Activated CD8-positive, alpha-beta memory T cell treated with anti-CD3 and anti-CD28 coated beads for 48 hours (primary cell): ENCODE results near the gene FAM118A.
"Not testable (repeated sequence)": the region's sequence is repeated elsewhere in the genome, so short reads cannot be mapped to it uniquely, and the experiment has no call there.

Experiments used
- DNase-seq, 3 experiments: peaks; one replicate each; pipeline ENCODE4 v3.0.0-alpha.2; 2020; ENCODE audit warnings: low read depth in 2 of 3, low spot score in 2 of 3

Gene FAM118A

DNA sequence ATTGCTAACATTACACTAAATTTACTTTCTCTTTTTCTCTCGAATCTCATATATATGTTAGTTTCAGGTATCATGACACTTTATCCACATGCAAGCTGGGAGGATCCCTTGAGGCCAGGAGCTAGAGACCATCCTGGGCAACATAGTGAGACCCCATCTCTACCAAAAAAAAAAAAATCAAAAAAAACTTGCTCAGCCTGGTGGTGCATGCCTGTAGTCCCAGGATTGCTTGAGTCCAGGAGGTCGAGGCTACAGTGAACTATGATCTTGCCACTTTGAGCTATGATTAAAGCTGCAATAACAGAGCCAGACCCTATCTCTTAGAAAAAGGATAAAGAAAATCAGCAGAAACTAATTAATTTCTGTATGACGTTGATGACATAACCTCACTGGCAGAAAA, 28.7 kb upstream of the FAM118A start:
- DNase-seq, result no peak

DNA sequence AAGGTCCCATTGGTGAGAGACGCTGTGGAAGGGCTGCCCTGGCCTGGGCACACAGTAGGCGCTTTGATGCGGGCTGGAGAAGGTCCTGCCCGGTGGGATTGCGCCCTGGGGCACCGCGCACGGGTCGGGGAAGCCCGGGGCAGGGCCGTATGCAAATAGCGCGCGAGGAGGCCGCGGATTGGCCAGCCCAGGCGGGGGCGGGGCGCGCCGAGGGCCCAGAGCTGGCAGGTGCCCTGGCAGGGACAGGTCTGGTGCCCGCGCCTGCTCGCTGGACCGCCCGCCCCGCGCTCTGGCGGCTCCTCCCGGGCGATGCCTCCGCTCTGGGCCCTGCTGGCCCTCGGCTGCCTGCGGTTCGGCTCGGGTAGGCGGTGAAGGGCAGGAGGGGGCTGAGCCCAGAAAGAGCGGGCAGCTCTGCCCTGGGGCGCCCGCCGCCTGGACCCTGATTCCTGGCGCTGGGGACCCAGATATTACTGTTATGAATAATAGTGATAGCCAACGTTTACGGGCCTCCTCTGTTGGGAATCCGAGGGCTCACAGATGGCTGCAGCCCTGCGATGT, 24.9 kb upstream of the FAM118A start, which contains the start of gene UPK3A:
UPK3A (plus strand) TSS at position 245 of the 558 bp plus-strand sequence; CDS start at position 310, 65 bp downstream.
- DNase-seq, result peak in 1 of 3 experiments; percentile 30

DNA sequence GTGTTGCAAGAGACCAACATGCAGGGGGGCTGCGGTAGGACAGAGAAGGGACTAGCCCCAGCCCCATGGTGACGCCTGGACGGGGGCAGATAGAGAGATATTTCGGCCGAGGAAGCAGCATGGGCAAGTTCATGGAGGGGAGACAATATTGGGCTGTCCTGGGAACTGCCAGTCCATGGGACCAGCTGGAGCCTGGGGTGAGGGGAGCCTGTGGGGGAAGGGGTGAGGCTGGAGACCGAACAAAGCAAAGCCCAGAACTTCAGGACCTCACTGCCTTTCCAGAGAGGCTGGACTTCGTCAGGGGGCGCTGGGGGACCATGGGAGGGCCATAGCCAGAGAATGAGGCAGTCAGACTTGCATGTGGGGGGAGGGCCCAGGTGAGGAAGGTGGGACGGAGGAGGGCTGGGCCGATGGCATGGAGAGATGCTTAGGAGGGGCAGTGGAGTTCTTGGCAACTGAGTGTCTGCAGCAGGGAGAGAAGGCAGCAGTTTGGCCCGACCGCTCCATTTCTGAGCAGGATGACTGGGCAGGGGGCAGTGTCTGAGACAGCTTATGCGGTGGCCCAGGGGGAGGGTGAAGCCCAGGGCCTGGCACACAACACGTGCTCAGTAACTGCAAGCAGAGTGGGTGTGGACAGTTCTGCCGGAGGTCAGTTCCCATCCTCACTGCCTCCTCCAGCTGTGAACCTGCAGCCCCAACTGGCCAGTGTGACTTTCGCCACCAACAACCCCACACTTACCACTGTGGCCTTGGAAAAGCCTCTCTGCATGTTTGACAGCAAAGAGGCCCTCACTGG, 24.3 kb upstream of the FAM118A start:
- DNase-seq, result no peak

DNA sequence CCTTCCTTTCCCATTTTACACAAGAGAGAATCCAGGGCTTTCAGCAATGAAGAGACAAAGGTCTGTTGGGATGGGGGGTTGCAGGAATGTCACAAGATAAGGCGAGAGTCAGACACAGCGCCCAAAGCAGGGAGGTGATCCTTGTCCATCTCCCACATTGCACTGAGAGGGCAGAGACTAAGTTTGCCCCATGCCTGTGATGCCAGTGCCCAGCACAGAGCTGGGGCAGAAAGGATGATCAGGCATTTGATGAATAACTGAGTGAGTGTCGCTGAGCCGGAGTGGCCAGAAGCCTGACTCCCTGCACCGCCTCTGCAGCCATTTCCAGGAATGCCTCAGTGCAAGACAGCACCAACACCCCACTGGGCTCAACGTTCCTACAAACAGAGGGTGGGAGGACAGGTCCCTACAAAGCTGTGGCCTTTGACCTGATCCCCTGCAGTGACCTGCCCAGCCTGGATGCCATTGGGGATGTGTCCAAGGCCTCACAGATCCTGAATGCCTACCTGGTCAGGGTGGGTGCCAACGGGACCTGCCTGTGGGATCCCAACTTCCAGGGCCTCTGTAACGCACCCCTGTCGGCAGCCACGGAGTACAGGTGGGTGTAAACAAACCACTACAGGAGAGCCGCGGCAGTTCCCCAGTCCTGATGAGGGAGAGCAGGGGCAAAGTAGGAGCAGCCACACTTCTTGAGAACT, 22.7 kb upstream of the FAM118A start:
- DNase-seq, result no peak

DNA sequence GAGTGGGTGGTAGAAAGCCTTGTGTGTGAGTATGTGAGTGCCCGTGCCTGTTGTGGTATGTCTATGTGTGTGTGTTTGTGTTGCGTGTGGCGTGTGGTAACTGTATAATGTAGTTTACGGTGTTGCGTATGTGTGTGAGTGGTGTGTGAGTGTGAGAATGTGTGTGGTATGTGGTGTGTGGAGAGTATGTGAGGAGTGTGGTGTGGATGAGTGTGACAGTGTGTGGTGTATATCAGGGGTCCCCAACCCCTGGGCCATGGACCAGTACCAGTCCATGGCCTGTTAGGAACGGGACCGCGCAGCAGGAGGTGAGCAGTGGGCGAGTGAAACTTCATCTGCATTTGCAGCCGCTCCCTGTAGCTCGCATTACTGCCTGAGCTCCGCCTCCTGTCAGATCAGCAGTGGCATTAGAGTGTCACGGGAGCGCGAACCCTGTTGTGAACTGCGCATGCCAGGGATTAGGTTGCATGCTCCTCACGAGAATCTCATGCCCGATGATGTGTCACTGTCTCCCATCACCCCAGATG, 19.3 kb upstream of the FAM118A start:
- DNase-seq, result no peak

DNA sequence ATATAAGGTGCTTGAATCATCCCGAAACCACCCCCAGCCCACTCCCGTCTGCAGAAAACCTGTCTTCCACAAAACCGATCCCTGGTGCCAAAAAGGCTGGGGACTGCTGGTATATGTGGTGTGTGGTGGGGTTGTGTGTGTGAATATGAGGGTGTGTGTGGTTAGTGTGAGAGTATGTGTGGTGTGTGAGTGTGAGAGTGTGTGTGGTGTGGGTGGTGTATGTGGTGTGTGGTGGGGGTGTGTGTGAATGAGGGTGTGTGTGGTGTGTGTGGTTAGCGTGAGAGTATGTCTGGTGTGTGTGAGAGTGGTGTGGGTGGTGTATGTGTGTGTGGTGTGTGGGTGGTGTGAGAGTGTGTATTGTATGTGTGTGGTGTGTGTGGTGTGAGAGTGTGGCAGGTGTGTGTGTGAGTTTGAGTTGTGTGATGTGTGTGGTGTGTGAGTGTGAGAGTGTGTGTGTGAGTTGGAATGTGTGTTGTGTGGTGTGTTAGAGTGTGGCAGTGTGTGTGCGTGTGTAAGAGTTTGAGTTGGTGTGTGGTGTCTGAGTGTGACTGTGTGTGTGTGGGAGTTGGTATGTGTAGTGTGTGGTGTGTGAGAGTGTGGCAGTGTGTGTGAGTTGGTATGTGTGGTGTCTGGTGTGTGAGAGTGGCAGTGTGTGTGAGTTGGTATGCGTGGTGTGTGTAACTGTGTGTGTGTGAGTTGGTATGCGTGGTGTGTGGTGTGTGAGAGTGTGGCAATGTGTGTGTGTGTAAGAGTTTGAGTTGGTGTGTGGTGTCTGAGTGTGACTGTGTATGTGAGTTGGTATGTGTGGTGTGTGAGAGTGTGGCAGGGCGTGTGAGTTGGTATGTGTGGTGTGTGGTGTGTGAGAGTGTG, 18.4 kb upstream of the FAM118A start:
- no peak for DNase-seq

DNA sequence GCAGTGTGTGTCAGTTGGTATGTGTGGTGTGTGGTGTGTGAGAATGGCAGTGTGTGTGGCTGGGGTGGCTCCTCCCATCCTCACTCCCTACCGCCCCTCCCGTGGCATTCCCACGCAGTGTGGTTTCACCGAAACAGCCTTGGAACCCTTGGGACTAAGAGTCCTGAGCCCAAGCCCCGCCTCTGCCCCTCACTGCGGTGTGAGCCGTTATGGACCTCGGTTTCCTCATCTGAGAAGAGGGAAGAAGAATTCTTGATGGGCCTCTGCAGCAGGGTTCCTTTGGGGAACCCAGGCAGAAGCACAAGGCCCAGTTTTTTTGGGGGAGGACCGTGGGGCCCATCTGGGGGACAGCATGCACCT, 17.8 kb upstream of the FAM118A start:
- no peak for DNase-seq

DNA sequence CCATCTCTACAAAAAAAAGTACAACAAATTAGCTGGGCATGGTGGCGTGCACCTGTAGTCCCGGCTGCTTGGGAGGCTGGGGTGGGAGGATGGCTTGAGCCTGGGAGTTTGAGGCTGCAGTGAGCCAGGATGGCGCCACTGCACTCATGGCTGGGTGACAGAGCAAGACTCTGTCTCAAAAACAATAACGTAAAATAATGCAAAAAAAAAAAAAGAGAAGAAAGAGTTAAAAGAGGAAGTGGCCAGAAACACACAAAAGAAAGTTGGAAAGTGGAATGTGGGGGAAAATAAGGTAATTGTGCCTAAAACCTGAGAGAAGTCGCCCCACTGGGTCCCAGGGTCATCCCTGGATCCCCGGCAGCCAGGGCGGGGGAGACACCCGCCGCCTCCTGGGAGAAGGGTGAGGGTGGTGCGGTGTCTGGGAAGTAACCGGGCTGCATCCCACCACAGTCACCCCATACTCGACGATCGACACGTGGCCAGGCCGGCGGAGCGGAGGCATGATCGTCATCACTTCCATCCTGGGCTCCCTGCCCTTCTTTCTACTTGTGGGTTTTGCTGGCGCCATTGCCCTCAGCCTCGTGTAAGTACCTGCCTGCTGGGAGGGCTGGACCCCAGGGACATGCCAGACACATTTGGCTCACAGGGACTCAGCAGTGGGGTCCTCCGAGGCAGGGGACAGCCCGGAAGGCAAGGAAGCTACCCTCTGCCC, 16.8 kb upstream of the FAM118A start:
- DNase-seq, result no peak

DNA sequence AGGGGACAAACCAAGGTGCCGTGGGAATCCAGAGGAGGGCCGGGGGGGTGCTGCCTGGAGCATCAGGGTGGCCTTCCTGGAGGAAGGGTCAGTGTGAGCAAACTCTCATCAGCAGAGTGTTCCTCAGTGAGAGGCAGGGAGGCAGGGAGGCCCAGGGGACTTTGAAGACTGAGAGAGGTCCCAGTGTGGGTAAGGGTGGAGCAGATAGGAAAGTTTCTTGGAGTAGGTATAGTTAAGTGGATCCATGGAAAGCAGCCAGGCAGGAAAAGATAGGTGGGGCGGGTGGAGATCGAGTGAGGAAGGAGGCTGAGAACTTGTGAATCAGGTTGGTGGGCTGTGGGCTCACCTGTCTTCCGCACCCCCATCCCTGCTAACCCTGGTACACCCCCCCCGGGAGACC, 15.7 kb upstream of the FAM118A start:
- no peak for DNase-seq

DNA sequence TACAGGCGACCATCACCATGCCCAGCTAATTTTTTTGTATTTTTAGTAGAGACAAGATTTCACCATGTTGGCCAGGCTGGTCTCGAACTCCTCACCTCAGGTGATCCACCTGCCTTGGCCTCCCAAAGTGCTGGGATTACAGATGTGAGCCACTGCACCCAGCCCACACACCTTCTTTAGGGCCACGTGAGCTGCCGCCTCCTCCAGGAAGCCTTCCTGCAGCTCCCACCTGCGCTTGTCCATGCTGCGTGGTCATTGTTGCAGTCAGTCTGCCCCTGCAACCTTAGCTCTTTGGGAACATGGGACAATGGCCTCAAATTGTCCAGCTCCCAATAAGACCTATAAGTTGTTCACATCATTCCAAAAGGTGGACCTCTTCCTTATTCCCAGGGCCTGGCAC, 14.7 kb upstream of the FAM118A start:
- DNase-seq, result not testable (repeated sequence)

DNA sequence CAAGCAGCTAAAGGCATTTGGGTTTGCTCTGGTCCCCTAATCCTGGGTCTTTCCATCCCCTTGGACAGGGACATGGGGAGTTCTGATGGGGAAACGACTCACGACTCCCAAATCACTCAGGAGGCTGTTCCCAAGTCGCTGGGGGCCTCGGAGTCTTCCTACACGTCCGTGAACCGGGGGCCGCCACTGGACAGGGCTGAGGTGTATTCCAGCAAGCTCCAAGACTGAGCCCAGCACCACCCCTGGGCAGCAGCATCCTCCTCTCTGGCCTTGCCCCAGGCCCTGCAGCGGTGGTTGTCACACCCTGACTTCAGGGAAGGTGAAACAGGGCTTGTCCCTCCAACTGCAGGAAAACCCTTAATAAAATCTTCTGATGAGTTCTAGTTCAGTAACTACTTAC, 14.2 kb upstream of the FAM118A start:
- no peak for DNase-seq

DNA sequence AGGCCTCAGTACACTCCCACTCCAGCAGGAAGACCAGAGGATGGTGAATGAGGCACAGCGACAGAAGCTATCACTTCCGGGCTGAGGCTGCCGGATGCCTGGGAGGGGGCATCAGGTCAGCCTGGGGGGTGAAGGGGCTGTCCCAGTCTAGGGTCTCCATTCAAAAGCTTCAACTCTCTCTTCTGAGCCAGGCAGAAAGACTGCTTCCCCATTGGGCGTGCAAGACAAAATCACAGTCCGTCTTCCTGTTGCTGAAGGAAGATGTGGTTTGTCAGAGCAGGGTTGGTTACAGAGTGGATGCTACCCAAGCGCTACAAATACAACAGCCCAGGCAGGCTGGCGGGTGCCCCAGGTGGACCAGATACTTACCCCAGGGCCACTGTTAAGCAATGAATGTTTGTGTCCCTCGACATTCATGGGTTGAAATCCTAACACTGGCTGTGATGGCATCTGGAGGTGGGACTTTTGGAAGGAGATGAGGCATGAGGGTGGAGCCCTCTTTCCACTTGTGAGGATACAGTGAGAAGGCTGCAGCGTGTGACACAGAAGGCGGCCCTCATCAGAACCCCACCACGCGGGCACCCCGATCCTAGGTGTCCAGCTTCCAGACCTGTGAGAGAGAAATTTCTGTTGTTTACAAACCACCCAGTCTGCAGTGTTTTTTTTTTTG, 13.0 kb upstream of the FAM118A start:
- DNase-seq, result no peak

DNA sequence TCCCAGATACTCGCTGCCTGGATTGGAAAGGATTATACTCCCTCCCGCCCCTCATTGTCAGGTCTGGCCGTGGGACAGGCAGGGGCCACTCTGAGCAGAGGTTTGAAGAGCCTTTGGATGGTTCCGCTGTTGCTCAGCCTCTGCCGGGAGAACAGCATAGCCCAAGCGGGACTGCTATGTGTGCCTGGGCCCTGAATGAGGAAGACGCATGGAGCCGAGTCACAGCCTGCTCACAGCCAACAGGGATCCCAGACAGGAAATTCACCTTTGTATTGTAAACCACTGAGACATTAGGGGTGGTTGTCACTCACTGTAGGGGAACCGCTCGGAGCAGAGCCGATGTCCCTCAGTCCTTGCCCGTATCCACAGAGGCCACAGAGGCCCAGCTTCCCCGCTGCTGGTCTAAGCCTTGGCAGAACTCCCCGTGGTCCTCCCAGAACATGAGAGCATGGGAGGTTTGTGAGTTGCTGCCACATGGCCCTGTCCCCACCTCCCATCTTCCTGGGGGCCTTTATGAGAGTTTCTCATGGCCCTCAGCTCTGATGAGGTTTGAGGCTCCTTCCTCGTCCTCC, 10.7 kb upstream of the FAM118A start:
- no peak for DNase-seq

DNA sequence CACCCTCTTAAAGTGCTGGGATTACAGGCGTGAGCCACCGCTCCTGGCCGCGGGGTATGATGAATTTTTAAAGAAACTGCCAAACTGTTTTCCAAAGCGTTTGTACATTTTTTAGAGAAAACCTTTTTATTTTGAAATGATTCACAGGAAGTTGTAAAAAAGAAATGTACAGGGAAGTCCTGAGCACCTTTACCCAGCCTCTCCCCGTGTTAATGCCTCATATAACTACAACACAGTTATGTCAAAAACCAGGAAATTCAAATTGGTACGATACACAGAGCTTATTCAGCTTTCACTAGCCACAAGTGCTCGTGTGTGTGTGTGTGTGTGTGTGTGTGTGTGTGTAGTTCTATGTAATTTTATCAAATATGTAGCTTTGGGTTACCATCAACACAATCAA, 7.0 kb upstream of the FAM118A start:
- no peak for DNase-seq

DNA sequence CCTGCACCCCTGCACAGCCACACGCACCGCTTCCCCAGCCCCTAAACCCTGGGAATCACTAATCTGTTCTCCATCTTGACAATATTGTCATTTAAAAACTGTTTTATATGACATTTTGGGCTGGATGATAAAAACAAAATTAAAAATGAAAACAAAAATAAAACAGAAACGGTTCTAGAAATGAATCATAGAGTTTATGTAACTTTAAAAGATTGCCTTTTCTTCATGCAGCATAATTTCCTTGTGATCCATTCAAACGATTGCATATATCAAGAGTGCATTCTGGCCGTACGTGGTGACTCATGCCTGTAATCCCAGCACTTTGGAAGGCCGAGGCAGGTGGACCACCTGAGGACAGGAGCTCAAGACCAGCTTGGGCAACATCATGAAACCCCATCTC, 6.6 kb upstream of the FAM118A start:
- DNase-seq, result no peak

DNA sequence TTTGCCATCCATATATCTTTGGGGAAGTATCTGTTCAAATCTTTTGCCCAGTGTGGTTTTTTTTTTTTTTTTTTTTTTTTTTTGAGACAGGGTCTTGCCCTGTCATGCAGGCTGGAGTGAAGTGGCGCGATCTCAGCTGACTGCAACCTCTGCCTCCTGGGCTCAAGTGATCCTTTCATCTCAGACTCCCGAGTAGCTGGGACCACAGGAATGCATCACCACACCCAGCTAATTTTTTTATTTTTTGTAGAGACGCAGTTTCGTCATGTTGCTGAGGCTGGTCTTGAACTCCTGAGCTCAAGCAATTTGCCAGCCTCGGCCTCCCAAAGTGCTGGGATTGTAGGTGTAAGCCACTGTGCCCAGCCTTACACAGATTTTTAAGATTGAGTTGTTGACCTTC, 4.8 kb upstream of the FAM118A start:
- no peak for DNase-seq

DNA sequence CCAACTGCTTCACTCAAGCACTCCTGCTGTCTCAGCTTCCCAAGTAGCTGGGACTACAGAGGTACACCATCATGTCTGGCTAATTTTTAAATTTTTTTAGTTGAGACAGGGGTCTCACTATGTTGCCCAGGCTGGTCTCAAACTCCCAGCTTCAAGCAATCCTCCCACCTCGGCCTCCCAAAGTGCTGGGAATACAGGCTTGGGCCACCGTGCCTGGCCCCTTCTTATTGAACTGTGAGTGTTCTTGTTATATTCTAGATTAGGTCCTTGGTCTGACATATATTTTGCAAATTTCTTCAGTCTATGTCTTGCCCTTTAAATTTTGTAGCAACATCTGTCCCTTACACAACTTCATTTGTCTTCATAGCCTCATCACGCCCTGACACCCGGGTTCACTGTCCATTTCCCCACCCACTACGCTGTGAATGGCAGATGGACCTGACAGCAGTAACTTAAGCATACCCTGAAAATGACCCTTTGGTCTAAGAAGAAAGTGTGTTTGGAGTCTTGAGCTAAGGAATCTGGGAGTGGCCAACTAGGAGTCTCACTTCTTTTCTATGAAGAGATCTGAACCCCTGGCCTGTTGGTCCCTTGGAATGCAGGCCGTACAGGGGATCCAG, 4.2 kb upstream of the FAM118A start:
- no peak for DNase-seq

DNA sequence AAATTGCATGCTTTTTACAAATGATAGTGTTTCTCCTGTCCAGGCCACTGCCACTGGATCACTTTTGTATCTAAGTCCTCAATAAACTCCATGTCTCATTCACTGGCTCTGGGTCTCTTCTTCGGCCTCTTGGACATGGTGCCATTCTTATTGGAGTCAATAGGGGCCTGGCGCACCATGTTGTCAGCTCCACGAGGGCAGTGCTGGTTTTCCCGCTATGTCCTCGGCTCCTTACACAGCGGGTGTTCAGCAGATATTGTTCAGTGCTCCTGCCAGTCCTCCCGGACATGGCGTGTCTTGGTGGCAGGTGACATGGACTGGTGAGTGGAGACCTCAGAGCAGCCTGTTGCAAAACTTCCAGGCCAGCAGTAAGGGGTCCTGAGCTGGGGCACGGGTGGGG, 3.6 kb upstream of the FAM118A start:
- no peak for DNase-seq

DNA sequence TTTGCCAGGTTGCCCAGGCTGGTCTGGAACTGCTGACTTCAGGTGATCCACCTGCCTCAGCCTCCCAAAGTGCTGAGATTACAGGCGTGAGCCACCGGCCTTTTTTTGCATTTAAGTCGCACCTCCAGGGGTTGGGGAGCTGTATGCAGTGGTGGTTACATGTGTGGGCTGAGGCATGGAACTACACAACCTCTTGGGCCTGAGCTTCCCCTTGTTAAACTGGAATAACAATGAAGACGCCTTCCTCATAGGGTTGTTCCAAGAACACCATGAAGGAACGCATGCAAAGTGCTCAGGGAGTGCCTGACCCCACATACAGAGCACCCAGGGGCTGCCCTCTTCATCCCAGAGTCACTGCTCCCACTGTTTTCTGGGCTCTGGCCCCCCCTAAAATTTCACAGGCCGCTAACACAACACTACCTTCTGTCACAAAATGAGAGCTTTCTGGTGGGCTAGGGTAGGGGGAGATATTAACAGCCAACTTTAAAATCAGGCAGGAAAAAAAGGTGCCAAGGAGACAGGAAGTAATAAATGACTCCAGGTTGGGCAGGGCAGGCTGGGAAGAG, 1.3 kb upstream of the FAM118A start:
- no peak for DNase-seq
